NB4 (cell line): ENCODE measurements around the gene ROBO2.

Experiments used
- CTCF ChIP-seq: IDR thresholded peaks from one replicate; pipeline ENCODE4 v1.5.1; 2012; ENCODE audit warnings: low read depth, low read length
- MYC ChIP-seq: IDR thresholded peaks from 2 replicates; pipeline ENCODE4 v1.6.1; 2011; ENCODE audit warnings: low read depth, low read length
- POLR2A ChIP-seq: IDR thresholded peaks from 2 replicates; pipeline ENCODE4 v1.6.1; 2011; ENCODE audit warnings: mild to moderate bottlenecking; ENCODE audit not compliant: insufficient read length; ENCODE audit errors: extremely low read depth

DNA sequence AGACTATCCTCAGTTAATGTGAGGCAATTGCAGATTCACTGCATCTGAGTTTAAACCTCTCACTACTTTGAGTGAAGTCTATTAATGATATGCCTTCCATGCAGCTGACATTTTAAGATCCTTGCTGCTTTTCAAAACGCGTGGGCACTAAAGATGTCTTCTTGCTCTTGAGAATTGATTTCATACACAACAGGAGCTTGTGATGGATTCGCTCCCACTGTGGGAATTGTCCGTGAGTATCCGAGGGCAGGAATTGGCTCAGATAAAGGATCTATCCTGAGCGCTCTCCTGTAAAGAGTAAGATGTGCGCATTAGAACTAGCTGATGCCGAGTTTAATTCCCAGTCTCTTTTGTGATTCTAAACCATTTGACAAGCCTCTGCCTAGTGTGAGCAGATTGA, 167.9 kb downstream of the ROBO2 start:
- TF ChIP-seq POLR2A (no peak), CTCF (no peak), MYC (no peak)
